ENCODE data around the gene TTF2. TPM values are rescaled to one million over a fixed set of nuclear protein-coding genes. Genes with fewer than 3 reads are reported as not detected.

The TTF2 gene
- total and polyA plus RNA-seq, 2 of the 8 experiments (the other 6 are each of a cell fraction or from before 2014, with no cell fraction given): 16.9 to 89.6 TPM

GRCh38 chr1:117112047-117112717 lies 52.1 kb downstream of the TTF2 start:
- Histone ChIP-seq H3K79me2 (ENCODE audit: control insufficient read depth in 1 of 2, insufficient read depth in 2 of 2, low read length in 2 of 2) (no peaks in the 10 kb centered on the region), H2BK120ac (replicated peaks; ENCODE audit: low read depth, low read length) (no peak overlapping the region), H3K23ac (ENCODE audit: insufficient read length) (no peak overlapping the region), H4K8ac (ENCODE audit: extremely low read depth, insufficient read depth, low read length) (no peak overlapping the region), H3K4me2 (ENCODE audit: insufficient read depth in 1 of 2, low read depth in 2 of 2, low read length in 2 of 2) (0 out of 4 replicates have a peak overlapping the region, but pooled peaks of 1 of the 2 experiments have one; percentile 41), H2BK5ac (ENCODE audit: low read depth, low read length) (0 out of 2 replicates have a peak overlapping the region, but pooled peaks have one; percentile 26), H2BK15ac (ENCODE audit: low read length) (no peak overlapping the region), H3K9ac (replicated peaks in 1 of 4; ENCODE audit: extremely low read depth in 1 of 4, low read depth in 3 of 4, low read length in 3 of 4) (no peak overlapping the region), H2BK12ac (ENCODE audit: low read depth, low read length) (no peak overlapping the region), H2AK5ac (ENCODE audit: low read depth, low read length) (no peak overlapping the region), H4K20me1 (replicated peaks in 1 of 2; ENCODE audit: control insufficient read depth in 1 of 2, insufficient read depth in 2 of 2, low read length in 2 of 2) (peaks cover 0 to 4% of the 10 kb centered on the region in 2 experiments), H3K4me1 (replicated peaks in 1 of 4; ENCODE audit: control insufficient read depth in 3 of 4, insufficient read depth in 4 of 4, low read length in 3 of 4) (peaks cover 2 to 5% (median 3%) of the 10 kb centered on the region in 4 experiments; a peak in 4 of 7 replicates), H2AFZ (ENCODE audit: low read length) (no peak overlapping the region), H2BK20ac (ENCODE audit: low read length) (no peak overlapping the region), H3K4ac (replicated peaks; ENCODE audit: insufficient read length, low read depth, low read length) (no peak overlapping the region), H3K9me3 (ENCODE audit: insufficient read depth in 2 of 2, low read depth in 1 of 2, low read length in 1 of 2) (no peaks in the 10 kb centered on the region), H3K56ac (replicated peaks; ENCODE audit: insufficient read length, low read depth, low read length) (no peak overlapping the region), H4K91ac (replicated peaks; ENCODE audit: insufficient read length, low read length) (no peak overlapping the region), H3K23me2 (ENCODE audit: low read depth, low read length) (no peaks in the 10 kb centered on the region; the same call in none of the 2 replicates), H3K14ac (ENCODE audit: insufficient read length) (no peak overlapping the region), H4K5ac (ENCODE audit: insufficient read length, low read depth, low read length) (no peak overlapping the region), H3K36me3 (ENCODE audit: control insufficient read depth in 2 of 4, insufficient read depth in 4 of 4, low read length in 3 of 4) (peaks cover 9 to 77% (median 39%) of the 10 kb centered on the region in 4 experiments), H3K27ac (ENCODE audit: low read depth, low read length) (no peak overlapping the region), H3K18ac (ENCODE audit: extremely low read depth, low read length) (no peak overlapping the region), H3K4me3 (ENCODE audit: extremely low read depth in 1 of 4, insufficient read depth in 2 of 4, low read depth in 3 of 4, low read length in 4 of 4) (no peak overlapping the region), H3K79me1 (ENCODE audit: low read depth, low read length) (no peaks in the 10 kb centered on the region), H3K27me3 (replicated peaks in 1 of 4; ENCODE audit: control insufficient read depth in 3 of 4, extremely low read depth in 1 of 4, insufficient read depth in 3 of 4, low read length in 3 of 4) (no peaks in the 10 kb centered on the region)
- ChIA-PET CTCF (ENCODE audit: partially characterized antibody) (interaction anchor here (0.8 to 4.9 kb wide), 8 partner anchors 8 to 173 kb away, joined by 3 to 43 read pairs (median 6); no protein-coding TSS in a partner anchor), POLR2A (ENCODE audit: partially characterized antibody) (interaction anchor here (1.2 to 2.0 kb wide), 4 partner anchors 12 to 178 kb away, joined by 4 to 6 read pairs (median 4); no protein-coding TSS in a partner anchor)
- 76% methylated on average over 7 of the region's 7 CpGs; no CpG with 5 or more reads in 1 of the 2 experiments for WGBS, 2 experiments (ENCODE audit: extremely low coverage in 1 of 2, insufficient coverage in 1 of 2, insufficient read length in 1 of 2, insufficient replicate concordance in 2 of 2, low coverage in 1 of 2, low lambda C conversion rate in 2 of 2, missing lambda C conversion rate in 1 of 2)
- no peak for FAIRE-seq
- DNase-seq (ENCODE audit: low read depth in 1 of 2, low spot score in 2 of 2): no peak
- TF ChIP-seq BACH1 (IDR thresholded peaks at IDR 0.05; ENCODE audit: low read length) (no peak), KDM1A (IDR thresholded peaks at IDR 0.05; ENCODE audit: borderline replicate concordance, low read length) (no peak), RAD21 (IDR thresholded peaks at IDR 0.05 in 1 of 2, conservative IDR thresholded peaks at IDR 0.05 in 1 of 2; ENCODE audit: low read depth in 2 of 2, low read length in 2 of 2) (peak; percentile 27 to 36; a peak in 3 of 4 replicates)
